DOHH2 (cell line): ENCODE results near the gene PIGN.

Experiments used
- EZH2phosphoT487 ChIP-seq: fragments of 200-600 bp; sonication (generic); IDR thresholded peaks from 2 replicates; pipeline ENCODE4 v1.6.1; 2017; ENCODE audit warnings: borderline replicate concordance, mild to moderate bottlenecking, antibody characterized with exemption, low read length, moderate library complexity, mixed read lengths
- TF ChIP-seq, protein P1 (sequence below): fragments of 200-600 bp; sonication (generic); IDR thresholded peaks from one replicate; pipeline ENCODE4 v1.5.1; 2014; ENCODE audit warnings: antibody characterized with exemption, mild to moderate bottlenecking, low read depth, low read length; ENCODE audit not compliant: poor library complexity, severe bottlenecking

DNA sequence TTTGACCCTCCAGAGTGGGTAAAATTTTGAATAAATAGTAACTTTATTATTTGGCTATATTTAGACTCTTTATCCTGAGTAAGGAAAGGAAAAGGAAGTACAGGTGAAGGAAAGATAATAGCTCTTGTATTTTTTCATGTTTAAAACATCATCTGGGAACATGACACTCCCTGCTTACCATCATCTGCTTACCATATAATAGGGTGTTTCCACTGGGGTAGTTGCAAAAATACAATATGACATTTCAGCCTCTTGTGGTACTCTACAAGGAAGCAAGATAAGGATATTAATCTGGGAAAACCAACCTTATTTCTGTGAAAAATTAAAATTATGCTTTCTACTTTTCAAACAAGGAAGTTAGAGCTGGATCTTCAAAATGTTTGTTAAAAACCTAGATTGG, 10.1 kb upstream of the PIGN start:
- TF ChIP-seq, protein P1, sequence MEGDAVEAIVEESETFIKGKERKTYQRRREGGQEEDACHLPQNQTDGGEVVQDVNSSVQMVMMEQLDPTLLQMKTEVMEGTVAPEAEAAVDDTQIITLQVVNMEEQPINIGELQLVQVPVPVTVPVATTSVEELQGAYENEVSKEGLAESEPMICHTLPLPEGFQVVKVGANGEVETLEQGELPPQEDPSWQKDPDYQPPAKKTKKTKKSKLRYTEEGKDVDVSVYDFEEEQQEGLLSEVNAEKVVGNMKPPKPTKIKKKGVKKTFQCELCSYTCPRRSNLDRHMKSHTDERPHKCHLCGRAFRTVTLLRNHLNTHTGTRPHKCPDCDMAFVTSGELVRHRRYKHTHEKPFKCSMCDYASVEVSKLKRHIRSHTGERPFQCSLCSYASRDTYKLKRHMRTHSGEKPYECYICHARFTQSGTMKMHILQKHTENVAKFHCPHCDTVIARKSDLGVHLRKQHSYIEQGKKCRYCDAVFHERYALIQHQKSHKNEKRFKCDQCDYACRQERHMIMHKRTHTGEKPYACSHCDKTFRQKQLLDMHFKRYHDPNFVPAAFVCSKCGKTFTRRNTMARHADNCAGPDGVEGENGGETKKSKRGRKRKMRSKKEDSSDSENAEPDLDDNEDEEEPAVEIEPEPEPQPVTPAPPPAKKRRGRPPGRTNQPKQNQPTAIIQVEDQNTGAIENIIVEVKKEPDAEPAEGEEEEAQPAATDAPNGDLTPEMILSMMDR, result no peak
- TF ChIP-seq EZH2phosphoT487, result no peak
